T1000 (cell line): Measurements from ENCODE around the gene DHRS7.

ENCODE experiments used
- DNase-seq: peaks from one replicate; lab custom pipeline; 2025; ENCODE audit warnings: mixed read lengths; lab: John Stamatoyannopoulos, UW

Gene DHRS7

GRCh38 chr14:60164712-60165546 lies at the start of gene DHRS7:
TSS of gene DHRS7 (minus strand) at chr14:60165398. CDS start at chr14:60165309, 89 bp downstream.
- peak; percentile 76 for DNase-seq

GRCh38 chr14:60214415-60215126 lies 49.4 kb upstream of the DHRS7 start:
- DNase-seq = no peak

GRCh38 chr14:60214003-60214402 lies 48.8 kb upstream of the DHRS7 start:
- no peak for DNase-seq

- DNase-seq = no peak
Observed at GRCh38 chr14:60212503-60213371, 47.5 kb upstream of the DHRS7 start.

- DNase-seq = no peak
Observed at GRCh38 chr14:60211153-60211552, 46.0 kb upstream of the DHRS7 start.

- no peak for DNase-seq
Observed at GRCh38 chr14:60210703-60211102, 45.5 kb upstream of the DHRS7 start.

GRCh38 chr14:60206837-60207533 lies 41.8 kb upstream of the DHRS7 start:
- no peak for DNase-seq

GRCh38 chr14:60206249-60206670 lies 41.1 kb upstream of the DHRS7 start:
- DNase-seq = no peak

- no peak for DNase-seq
Observed at GRCh38 chr14:60204843-60205774, 39.9 kb upstream of the DHRS7 start.

- DNase-seq = no peak
Observed at GRCh38 chr14:60204104-60204842, 39.1 kb upstream of the DHRS7 start.

- DNase-seq = no peak
Observed at GRCh38 chr14:60199321-60199720, 34.1 kb upstream of the DHRS7 start.

- DNase-seq = peak; percentile 52
Observed at GRCh38 chr14:60197629-60198303, 32.6 kb upstream of the DHRS7 start.

GRCh38 chr14:60196291-60196690 lies 31.1 kb upstream of the DHRS7 start:
- no peak for DNase-seq

- no peak for DNase-seq
Observed at GRCh38 chr14:60195179-60195810, 30.1 kb upstream of the DHRS7 start.

GRCh38 chr14:60189923-60190840 lies 25.0 kb upstream of the DHRS7 start:
- no peak for DNase-seq

- no peak for DNase-seq
Observed at GRCh38 chr14:60188696-60189095, 23.5 kb upstream of the DHRS7 start.

GRCh38 chr14:60188115-60188514 lies 22.9 kb upstream of the DHRS7 start:
- DNase-seq = no peak
